Endothelial cell (in vitro differentiated cells): ENCODE data around the gene NPB. TPM values are rescaled to one million over a fixed set of nuclear protein-coding genes. Genes with fewer than 3 reads are reported as not detected.

Experiments used
- DNase-seq: peaks from one replicate; pipeline ENCODE4 v3.0.0; 2021; ENCODE audit warnings: low spot score
- H3K27ac Mint-ChIP-seq: one replicate; pipeline ENCODE4 v1.8.0; 2021; ENCODE audit warnings: mixed read lengths, inconsistent platforms; ENCODE audit not compliant: unreplicated experiment
- H3K27me3 Mint-ChIP-seq: one replicate; pipeline ENCODE4 v1.8.0; 2021; ENCODE audit warnings: mild to moderate bottlenecking, moderate library complexity, mixed read lengths, inconsistent platforms; ENCODE audit not compliant: unreplicated experiment
- H3K36me3 Mint-ChIP-seq: one replicate; pipeline ENCODE4 v1.8.0; 2021; ENCODE audit warnings: mild to moderate bottlenecking, low read depth, mixed read lengths, inconsistent platforms; ENCODE audit not compliant: unreplicated experiment
- H3K4me1 Mint-ChIP-seq: one replicate; pipeline ENCODE4 v1.8.0; 2021; ENCODE audit warnings: mild to moderate bottlenecking, mixed read lengths, inconsistent platforms; ENCODE audit not compliant: unreplicated experiment
- H3K4me3 Mint-ChIP-seq: one replicate; pipeline ENCODE4 v1.8.0; 2021; ENCODE audit warnings: mild to moderate bottlenecking, mixed read lengths, inconsistent platforms; ENCODE audit not compliant: unreplicated experiment
- H3K9me3 Mint-ChIP-seq: one replicate; pipeline ENCODE4 v1.8.0; 2021; ENCODE audit warnings: mixed read lengths, inconsistent platforms; ENCODE audit not compliant: unreplicated experiment
- total RNA-seq: library from RNA; stranded (reverse); fragmentation: NEBNext Ultra II Directional; extraction: Animal tissue kit (Norgen Biotek cat#: 25700); gene quantifications from one replicate; pipeline ENCODE4 v1.2.1, GENCODE V29; 2021; ENCODE audit not compliant: unreplicated experiment
- TF ChIP-seq, protein P1 (sequence below): fragments of 200-600 bp; sonication (generic); IDR thresholded peaks from one replicate; pipeline ENCODE4 v1.5.0; 2021; ENCODE audit warnings: antibody characterized with exemption; ENCODE audit not compliant: unreplicated experiment

Gene NPB
- total RNA-seq, 1 donor from 2014 or later = 0.56 TPM

DNA sequence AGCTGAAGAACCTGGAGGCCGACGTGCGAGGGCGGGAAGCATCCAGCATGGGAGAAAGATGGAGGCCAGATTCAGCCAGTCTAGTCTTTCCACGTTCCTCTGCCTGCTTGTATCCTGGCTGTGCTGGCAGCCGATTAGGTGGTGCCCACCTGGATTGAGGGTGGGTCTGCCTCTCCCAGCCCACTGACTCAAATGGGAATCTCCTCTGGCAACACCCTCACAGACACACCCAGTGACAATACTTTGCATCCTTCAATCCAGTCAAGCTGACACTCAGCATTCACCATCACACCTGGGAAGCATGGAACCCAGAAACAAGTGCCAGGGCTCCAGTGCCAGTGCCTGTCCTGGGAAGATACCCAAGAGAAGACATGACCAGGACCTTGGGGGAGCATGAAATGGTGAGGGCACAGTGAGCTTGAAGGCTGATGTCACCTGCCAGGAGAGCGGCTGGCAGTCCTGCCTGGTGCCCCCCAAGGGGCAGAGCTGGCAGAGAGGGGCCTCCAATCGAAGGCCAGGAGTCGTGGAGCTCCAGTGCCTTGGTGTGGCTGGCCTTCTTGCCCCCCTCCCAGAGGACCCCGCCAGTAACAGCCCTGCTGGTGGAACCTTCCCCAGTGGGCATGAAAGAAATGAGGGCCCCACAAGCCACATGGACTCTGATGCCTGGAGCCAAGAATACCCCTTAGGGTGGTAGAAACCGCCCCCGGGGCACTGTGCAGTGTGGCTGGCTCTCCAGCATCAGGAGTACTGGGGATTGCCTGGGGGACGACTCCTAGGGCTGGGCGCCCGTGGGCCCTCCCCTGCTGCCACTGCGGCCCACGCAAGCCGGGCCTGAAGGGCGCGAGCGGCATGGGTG is 643 bp upstream of the NPB start:
- DNase-seq = no peak
- no peak overlapping the region for H3K4me3 Mint-ChIP-seq
- no peak overlapping the region for H3K27ac Mint-ChIP-seq
- H3K9me3 Mint-ChIP-seq = no peaks in the 10 kb centered on the region
- peaks cover 16% of the 10 kb centered on the region for H3K36me3 Mint-ChIP-seq
- H3K4me1 Mint-ChIP-seq = no peaks in the 10 kb centered on the region
- peaks cover 14% of the 10 kb centered on the region for H3K27me3 Mint-ChIP-seq
- TF ChIP-seq, protein P1, sequence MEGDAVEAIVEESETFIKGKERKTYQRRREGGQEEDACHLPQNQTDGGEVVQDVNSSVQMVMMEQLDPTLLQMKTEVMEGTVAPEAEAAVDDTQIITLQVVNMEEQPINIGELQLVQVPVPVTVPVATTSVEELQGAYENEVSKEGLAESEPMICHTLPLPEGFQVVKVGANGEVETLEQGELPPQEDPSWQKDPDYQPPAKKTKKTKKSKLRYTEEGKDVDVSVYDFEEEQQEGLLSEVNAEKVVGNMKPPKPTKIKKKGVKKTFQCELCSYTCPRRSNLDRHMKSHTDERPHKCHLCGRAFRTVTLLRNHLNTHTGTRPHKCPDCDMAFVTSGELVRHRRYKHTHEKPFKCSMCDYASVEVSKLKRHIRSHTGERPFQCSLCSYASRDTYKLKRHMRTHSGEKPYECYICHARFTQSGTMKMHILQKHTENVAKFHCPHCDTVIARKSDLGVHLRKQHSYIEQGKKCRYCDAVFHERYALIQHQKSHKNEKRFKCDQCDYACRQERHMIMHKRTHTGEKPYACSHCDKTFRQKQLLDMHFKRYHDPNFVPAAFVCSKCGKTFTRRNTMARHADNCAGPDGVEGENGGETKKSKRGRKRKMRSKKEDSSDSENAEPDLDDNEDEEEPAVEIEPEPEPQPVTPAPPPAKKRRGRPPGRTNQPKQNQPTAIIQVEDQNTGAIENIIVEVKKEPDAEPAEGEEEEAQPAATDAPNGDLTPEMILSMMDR = no peak

- Mint-ChIP-seq H3K27me3 (peaks cover 14% of the 10 kb centered on the region), H3K36me3 (peaks cover 15% of the 10 kb centered on the region), H3K4me3 (no peak overlapping the region), H3K4me1 (no peaks in the 10 kb centered on the region), H3K27ac (no peak overlapping the region), H3K9me3 (no peaks in the 10 kb centered on the region)
- DNase-seq = no peak
- TF ChIP-seq, protein P1 = no peak
Observed at GRCh38 chr17:81902653-81903414, 796 bp downstream of the NPB start.

DNA sequence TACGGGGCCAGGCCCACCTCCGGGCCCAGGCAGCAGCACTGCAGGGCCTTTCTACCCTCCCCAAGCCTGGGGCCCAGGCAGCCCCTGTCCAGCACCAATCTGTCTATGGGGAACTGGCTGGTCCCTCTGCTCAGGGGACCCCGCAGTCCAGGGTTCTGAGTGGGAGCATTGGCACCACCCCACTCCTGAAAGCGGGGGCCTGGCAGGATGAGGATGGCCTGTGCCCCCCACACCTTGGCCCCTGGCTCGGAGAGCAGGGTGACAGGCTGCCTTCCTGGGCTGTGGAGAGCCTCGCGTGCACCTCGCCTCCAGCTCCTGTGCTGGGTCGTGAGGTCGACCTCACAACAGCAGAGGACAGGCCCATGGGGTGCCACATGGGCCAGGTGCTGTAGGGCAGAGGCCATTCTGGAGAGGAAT is 1.4 kb downstream of the NPB start:
- TF ChIP-seq, protein P1 = no peak
- H3K36me3 Mint-ChIP-seq = peaks cover 11% of the 10 kb centered on the region
- H3K9me3 Mint-ChIP-seq = no peaks in the 10 kb centered on the region
- peaks cover 14% of the 10 kb centered on the region for H3K27me3 Mint-ChIP-seq
- no peak overlapping the region for H3K27ac Mint-ChIP-seq
- DNase-seq = no peak
- H3K4me3 Mint-ChIP-seq = no peak overlapping the region
- H3K4me1 Mint-ChIP-seq = no peaks in the 10 kb centered on the region

GRCh38 chr17:81903896-81904599 is 2.0 kb downstream of the NPB start:
- Mint-ChIP-seq H3K27me3 (peaks cover 14% of the 10 kb centered on the region), H3K4me1 (no peaks in the 10 kb centered on the region), H3K27ac (no peak overlapping the region)

More at GRCh38 chr17:81903896-81904599, 2.0 kb downstream of the NPB start:
- Mint-ChIP-seq H3K36me3 (peaks cover 11% of the 10 kb centered on the region), H3K9me3 (no peaks in the 10 kb centered on the region), H3K4me3 (no peak overlapping the region)
- TF ChIP-seq, protein P1 = no peak
- DNase-seq = no peak
